OCI-M2 (cell line): ENCODE measurements around the gene P2RX3.
"Not testable (repeated sequence)": the region's sequence is repeated elsewhere in the genome, so short reads cannot be mapped to it uniquely, and the experiment has no call there.

Experiments
- DNase-seq: peaks from one replicate; lab custom pipeline; 2025; ENCODE audit not compliant: unreplicated experiment; lab: John Stamatoyannopoulos, UW

Gene P2RX3

DNA sequence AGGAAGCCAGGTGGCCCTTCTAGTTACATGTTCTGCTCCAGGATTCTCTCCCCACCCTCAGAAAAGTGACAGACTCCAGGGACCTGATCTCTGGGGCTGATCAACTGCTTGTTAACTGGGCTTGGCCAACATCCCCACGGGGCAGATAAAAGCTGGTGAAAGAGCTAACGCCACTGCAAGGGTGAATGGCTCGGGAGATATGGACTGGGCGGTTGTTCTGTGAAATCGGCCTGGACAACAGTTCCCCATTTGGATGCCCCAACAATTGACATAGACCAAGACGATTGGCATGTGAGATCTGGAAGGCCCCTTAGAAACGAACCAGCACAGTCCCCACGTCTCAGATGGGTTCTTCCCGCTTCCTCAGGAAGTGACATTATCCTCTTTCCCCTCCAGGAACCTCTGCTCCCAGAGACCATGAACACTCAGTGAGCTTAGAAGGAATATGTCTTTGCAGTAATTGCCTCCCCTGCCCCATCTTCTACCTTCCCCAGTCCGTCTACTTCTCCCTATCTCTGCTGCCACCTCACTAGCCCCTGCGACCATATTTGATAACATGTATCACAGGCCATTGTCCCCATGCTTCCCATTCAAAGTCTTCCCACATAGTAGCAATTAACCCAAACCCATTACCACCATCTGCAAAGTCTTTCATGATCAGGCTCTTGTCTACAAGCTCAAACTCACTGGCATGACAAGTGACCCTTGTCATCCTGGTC lies 57.9 kb downstream of the P2RX3 start:
- peak; percentile 68 for DNase-seq

DNA sequence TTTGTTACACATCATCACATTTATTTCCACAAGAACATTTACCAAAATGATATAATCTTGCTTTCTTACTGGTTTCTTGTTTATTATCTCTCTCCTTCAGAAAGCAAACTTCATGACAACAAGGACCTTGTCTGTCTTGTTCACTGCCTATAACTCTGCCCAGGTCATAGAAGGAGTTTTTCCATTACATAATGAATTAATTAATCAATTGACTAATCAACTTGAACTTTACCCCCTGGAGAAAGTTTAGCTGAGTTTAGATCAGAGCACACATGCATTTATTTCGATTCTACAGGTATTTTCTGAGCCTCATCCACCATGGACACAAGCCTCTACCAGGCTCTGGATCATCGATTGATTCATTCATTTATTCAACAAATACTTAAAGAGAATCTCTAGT lies 58.6 kb downstream of the P2RX3 start:
- DNase-seq = no peak

DNA sequence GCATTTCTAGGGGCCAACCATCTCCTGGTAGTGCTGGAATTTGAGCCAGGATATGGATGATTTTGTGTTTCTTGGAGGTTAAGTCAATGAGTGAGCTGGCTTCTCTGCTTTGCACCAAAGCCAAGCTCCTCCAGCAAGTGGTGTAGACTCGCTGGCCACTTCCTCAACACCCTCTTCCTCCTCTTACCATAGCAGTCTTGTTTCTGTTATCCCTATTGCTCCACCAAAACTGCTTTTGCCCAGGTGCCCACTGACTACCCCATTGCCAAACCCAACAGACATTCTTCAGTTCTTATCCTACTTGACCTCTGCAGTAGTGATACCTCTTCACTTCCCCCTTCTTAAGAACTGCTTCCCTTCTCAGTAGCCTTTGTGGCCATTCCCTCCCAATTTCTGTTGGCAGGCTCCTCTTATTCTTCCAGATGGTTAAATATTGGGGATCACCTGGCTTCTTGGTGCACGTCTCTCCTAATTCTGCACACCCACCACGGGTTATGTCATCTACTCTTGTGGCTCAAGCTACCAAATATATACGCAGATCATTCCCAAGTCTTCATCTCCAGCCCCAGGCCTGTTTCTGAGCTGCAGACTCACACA lies 59.3 kb downstream of the P2RX3 start:
- DNase-seq = no peak

DNA sequence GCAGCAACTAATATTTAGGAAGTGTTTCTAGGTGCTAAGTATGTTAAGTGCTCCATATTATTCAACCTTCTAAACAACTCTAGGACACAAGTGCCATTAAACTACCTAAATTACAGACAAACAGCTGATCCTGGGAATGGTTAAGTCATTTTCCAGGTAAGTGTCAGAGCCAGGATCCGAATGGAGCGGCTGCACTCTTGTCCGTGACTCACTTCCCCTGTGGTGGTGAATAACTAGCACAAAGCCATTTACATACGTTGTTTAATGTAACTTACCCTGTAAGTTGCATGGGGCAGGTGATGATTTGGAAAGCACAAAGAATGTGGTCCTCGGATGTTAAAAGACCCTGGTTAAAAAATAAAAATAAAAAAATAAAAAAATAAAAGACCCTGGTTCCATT lies 61.1 kb downstream of the P2RX3 start:
- DNase-seq = no peak

DNA sequence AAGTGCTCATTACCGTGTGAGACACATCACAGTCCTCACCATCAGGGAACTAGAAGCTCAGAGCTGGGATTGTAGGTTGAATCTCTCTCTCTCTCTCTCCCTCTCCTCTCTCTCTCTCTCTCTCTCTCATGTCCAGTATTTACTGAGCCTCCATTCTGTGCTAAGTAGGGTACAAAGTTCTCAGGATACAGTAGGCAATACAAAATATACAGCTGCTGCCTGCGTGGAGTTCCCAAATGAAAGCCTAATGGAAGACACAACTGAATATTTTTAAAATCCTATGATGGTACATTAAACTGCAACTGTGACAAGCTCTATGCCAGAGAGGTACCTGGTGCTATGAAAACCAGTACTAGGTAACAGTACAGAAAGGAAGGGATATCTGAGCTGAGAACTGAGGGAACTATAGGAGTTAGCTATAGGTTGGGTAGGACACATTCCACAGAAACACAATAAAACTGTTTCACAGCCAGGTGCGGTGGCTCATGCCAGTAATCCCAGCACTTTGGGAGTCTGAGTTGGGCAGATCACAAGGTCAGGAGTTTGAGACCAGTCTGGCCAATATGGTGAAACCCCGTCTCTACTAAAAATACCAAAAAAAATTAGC lies 61.9 kb downstream of the P2RX3 start:
- no peak for DNase-seq

DNA sequence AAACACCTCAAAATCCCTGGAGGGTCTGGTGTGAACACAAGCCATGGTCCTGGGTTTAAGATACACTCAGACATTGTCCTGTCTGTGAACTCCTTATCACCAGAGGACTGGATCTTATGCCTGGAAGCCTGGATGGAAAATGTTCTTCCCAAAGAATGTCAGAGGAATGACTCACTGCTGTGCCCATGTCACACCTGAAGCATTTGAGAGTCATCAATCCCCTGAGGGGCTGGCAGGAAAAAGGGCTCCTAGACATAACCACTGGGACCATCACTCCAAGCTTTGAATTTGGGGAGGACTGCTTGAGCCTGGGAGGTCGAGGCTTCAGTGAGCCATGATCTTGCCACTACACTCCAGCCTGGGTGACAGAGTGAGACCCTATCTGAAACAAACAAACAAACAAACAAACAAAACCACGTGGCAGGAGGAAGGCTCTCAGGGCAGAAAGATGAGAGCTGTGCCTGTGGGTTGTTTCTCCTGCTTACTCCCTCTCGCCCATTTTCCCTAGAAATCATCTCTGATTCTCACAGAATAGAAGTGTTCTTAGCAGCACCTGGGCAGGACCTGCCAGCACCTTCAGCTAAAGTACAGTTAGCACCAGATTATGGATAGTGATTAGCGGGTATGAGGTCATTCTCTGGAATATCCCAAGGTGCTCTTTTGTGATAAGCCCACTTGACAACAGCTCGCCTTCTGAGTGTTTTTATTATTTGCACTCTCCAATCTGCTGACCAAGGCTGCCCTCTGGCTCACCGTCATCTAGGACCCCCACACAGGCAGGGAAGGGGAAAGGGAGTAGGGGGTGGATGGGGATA lies 64.2 kb downstream of the P2RX3 start:
- DNase-seq = no peak

DNA sequence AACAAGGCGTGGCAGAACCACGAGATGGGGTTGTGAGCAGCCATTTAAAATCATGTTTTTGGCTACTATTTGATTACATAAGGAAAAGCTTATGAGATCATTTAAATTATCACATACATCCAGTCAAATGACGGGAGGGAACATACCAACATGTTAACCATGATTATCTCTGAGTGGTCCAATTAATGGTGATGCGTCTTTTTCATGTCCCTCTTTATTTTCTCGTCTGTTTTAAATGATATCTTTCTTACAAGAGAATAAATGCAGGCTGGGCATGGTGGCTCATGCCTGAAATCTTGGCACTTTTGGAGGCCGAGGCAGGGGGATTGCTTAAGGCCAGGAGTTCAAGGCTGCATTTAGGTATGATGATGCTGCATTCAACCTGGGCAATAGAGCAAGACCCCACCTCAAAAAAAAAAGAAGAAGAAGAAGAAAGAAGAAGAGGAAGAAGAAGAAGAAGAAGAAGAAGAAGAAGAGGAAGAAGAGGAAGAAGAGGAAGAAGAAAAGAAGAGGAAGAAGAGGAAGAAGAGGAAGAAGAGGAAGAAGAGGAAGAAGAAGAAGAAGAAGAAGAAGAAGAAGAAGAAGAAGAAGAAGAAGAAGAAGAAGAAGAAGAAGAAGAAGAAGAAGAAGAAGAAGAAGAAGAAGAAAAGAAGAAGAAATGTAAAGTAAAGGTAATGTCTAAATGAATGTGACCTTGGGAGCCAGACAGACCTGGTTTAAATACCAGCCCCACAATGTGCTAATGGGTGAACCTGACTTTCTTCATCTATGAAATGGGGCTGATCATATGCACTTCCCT lies 65.0 kb downstream of the P2RX3 start:
- not testable (repeated sequence) for DNase-seq

DNA sequence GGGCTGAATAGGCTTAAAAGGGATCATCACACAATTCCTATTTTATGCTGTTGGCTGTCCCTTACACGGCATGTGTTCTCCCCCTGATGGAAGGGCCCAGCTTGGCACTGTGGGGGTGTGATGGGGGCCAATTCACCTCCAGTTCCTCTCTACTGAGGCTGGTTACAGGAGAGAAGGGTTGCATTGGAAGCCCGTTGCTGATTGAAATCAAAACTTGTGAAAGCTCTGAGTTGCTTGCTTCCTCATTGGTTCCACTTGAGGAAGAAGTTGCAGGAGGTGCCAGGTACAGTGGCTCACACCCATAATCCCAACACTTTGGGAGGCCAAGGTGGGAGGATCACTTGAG lies 65.6 kb downstream of the P2RX3 start:
- no peak for DNase-seq

DNA sequence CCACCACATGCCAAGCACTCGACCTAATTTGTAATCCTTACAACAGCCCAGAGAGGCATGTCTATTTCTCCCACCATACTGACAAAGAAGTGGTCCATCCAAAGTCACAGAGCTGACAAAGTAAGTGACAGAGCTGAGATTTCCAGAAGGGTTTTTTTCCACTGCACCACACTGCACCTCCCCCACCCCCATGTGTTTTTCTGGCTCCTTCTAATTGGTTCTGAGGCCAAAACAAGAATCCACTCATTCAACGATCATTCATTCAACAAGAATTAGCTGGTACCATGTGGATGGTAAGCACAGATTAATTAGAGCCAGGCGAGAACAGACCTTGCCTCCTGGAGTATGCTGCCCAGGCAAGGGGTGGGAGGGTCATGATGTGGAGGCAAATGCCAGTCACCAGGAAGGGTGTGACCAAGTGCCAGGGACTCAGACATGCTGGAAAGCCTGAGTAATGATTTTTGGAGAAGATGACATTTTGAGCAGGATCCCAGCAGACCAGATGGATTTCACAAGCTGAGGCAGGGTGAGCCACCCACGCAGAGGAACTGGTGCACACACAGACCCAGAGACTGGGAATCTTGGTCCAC lies 67.2 kb downstream of the P2RX3 start:
- DNase-seq = no peak

DNA sequence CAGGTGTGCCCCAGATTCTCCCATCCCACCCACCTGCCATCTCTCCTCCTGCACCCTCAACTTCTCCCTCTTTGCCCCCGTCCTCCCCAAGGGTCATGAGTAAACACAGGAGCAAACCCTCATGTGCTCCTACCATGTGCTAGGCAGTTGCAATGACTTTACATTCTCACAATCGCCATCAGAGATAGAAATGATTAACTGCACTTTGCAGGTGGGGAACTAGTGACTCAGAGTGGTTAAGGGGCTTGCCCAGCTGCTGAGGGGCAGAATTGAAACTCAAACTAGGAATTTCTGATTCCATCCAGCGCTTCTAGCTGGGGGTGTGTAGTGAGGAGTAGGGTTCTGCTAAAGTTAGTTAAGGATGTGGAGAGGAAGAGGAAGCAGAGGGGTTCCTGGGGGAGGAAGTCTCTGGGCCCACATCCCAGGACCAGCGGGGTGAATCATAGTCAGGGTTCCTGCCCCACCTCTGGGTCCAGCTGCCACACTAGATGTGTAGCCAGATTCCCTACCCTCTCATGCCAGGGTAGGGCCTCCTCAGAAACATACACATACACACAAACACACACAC lies 68.3 kb downstream of the P2RX3 start:
- DNase-seq = no peak

DNA sequence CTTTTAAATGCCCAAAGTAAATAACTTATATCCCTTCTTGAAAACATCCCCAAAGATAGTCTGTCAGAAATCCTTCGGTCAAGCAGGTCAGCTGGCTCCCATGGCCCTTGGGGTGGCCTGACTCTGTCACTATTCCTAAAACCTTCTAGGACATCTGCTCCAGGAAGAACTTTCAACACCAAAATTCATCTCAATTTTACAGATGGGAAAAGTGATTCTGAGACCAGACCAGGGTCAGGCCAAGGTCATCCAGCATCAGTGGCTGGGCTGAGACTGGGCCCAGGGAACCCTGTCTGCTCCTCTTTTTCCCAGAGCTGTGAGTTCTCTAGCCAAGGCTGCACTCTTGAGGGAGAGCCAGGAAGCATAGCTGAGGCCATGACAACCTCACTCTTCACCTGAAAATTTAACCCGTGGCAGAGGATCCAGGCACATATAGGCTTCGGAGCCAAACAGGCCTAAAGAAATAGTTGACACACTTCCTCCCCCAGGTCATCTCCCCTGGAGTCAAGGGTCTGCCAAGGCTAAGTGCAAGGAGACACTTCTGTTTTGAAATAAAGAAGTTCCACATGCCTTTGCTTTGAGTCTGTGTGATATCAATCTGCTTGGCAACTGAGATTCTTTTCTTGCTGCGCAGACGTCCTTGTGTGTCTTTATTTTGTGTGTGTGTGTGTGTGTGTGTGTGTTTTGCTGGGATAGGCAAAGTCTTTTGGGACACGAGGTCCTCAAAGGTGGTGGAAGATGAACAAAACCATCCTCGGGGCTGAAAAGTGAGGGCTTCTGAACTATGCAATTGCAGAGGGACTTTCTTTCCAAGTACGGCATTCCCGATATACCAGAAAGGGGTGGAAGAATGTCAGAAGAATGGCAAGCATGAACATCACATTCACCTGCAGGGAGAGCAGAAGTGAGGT lies 69.1 kb downstream of the P2RX3 start:
- no peak for DNase-seq

DNA sequence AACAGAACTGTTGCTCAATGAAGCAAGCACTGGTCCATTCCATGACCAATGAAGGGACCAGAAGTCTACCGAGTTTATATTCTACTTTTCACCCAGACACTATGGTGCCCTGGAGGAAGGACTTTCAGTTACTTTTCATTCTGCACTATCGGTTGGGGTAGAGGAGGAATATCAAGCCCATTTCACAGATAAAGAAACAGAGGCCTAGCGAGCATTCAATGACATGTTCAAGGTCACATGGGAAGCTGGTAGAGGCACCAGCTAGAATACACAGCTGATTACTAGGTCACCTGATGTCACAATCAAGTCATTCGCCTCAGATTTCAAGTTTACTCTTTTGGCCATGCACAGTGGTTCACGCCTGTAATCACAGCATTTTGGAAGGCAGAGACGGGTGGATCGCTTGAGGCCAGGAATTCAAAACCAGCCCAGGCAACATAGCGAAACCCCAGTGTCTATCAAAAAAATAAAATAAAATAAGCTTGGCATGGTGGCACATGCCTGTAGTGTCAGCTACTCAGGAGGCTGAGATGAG lies 69.9 kb downstream of the P2RX3 start:
- no peak for DNase-seq

DNA sequence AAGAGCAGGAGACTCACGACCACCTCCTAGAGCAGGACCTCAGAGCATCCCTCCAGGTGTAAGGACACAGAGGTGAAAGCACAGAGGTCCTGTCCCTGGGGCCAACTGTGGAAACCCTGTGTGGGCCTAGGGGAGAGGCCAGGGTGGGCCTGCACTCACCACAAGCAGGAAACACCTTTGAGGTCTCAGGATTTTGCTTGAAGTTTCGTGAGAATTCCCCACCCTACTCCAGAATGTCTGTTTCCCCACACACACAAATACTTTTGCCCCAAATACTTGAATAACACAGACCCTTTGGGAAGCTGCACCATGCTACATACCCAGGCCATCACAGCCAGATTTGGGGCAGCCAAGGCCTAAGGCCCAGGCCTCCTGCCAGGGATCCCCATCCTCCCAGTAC lies 70.6 kb downstream of the P2RX3 start:
- DNase-seq = no peak

DNA sequence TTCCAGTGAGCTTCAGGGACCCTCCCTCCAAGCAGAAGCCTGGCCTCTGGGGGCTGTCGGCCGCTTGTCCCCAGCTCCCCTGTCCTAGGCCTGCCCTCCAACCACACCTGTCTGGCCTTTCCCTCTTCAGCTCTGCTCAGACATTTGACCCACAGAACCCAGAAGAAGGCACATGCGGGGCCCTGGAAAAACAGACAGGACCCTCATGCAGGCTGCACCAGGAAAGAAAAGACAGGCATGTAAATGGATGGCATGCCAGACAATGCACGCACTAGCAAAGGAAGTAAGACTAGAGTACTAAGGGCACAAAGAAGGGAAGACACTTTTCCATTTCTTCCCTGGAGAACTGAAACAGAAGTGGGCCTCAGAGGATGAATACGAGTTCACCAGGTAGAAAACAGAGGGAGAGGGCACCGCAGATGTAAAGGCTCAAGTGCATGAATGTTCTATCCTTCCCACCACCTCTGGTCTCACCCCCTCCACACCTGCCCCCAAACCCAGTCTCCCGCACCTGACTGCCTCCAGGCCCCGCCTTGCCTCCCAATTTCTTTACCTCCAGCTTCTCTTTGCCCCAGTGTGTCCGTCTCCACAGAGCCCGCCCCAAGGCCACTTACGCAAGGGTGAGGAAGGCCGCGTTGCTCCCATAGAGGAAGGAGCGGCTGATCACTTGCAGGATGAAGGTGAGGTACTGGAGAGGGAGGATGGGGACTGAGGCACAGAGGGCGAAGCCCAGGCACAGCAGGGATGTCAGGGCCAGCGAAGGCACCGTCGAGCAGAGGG lies 71.4 kb downstream of the P2RX3 start:
- DNase-seq = no peak

DNA sequence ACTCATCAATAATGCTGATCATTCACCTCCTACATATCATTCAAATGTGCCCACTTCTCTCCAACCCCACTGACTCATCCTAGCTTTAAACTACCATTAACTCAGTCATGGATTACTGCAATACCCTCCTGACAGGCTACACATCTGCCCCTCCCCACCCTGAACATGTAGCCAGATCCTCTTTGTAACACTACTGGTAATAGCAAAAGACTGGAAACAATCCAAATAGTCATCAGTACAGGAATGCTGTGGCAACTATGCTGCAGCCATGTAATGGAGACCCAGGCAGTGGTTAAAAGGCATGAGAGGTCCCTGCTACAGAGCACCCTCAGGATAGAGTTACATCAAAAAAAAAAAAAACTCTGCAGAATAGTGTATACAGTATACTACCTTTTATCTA lies 72.1 kb downstream of the P2RX3 start:
- DNase-seq = no peak

DNA sequence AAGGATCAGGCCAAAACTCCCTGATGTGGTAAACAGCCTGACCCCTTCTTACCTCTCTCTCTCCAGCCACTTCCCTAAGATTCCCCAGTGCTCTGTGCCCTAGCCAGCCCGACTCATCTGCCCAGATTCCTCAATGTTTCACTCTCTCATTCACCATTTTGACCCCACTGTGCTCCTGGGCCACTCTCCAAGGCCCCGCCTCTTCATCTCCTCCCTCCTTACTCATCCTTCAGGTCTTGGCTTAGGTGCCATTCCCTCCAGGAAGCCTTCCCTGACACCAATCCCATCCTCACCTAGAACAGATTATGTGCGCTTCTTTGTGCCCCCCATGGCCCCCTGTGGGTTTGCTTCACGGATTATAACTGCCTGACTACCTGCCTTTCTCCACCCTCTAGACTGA lies 75.5 kb downstream of the P2RX3 start:
- no peak for DNase-seq

DNA sequence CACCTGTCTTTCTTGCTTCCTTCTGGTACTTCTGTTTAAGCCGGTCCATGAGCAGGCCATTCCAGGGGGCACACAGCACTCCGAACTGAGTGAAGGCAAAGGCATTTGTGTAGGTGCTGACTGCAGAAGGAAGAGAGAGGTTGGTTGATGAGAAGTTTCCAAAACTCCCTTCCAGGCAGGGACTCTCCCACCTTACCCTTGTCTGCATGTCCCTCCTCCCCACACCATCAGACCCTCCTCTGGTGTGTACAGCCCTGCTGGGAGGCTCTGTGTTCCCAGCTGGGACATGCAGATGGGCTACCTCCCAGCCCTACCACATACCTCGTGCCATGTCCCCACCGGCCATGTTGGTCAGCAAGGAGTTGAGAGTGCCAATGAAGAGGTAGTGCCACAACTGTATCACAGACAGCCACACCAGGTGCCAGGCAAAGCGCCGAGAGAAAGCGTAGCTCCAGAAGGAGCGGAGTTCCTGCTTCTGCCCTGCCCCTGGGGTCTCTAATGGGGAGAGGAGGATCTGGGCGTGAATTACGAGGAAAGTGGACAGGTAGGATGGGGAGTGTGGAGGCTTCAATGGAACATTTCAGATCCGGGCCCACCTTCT lies 76.6 kb downstream of the P2RX3 start:
- DNase-seq = no peak

DNA sequence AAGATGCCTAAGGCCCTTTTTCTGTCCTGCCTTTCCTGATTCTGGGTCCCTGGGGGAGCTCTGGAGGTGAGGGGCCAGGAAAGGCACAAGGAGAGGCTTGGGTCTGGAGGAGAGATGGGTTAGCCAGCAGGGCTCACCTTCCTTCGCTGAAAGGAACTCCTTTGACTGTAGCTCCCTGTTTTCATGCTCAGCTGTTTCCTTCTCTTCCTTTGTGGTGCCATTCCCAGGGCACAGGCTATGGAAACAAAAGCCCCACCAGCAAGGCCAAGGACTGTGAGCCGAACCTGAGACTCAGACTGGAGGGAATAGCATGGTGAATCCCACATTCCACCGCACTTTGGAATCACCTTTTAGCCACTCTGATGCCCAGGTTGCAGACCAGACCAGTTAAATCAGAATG lies 78.3 kb downstream of the P2RX3 start:
- no peak for DNase-seq
